H1 (cell line): ENCODE measurements around the gene DACT3. TPM values are rescaled to one million over a fixed set of nuclear protein-coding genes. Genes with fewer than 3 reads are reported as not detected.

Source experiments
- CTCF ChIA-PET: fragments of 300-600 bp; sonication (Branson Sonifier 250); formaldehyde crosslinking; loops from one replicate; lab custom pipeline; 2021; ENCODE audit not compliant: partially characterized antibody; lab: Charles Lee
- POLR2A ChIA-PET: fragments of 300-600 bp; sonication (Branson Sonifier 250); formaldehyde crosslinking; loops from one replicate; lab custom pipeline; 2021; ENCODE audit warnings: inconsistent platforms; ENCODE audit not compliant: partially characterized antibody; lab: Charles Lee
- DNase-seq, 2 experiments: peaks; one replicate each; pipeline versions ENCODE4 v3.0.0 to v3.0.0-alpha.2; 2010 to 2022; ENCODE audit warnings: low spot score in 2 of 2, low read depth in 1 of 2, mixed read lengths in 1 of 2
- FAIRE-seq: peaks from 2 replicates; lab custom pipeline; 2011; peaks lifted over from hg19 to GRCh38; lab: Jason Lieb, UNC
- H2AFZ ChIP-seq: 2 replicates; pipeline ENCODE4 v1.8.1; 2012; ENCODE audit warnings: low read length, inconsistent platforms
- H2AK5ac ChIP-seq: 2 replicates; pipeline ENCODE4 v1.6.1; 2013; ENCODE audit warnings: low read depth, low read length
- H2BK120ac ChIP-seq: replicated peaks from 2 replicates; pipeline ENCODE3; 2013; ENCODE audit warnings: low read depth, low read length, inconsistent platforms
- H2BK12ac ChIP-seq: 2 replicates; pipeline ENCODE4 v1.6.1; 2013; ENCODE audit warnings: low read depth, low read length
- H2BK15ac ChIP-seq: 2 replicates; pipeline ENCODE4 v1.6.1; 2013; ENCODE audit warnings: low read length
- H2BK20ac ChIP-seq: 2 replicates; pipeline ENCODE4 v1.6.1; 2013; ENCODE audit warnings: low read length
- H2BK5ac ChIP-seq: 2 replicates; pipeline ENCODE4 v1.6.1; 2013; ENCODE audit warnings: low read depth, low read length
- H3K14ac ChIP-seq: 2 replicates; pipeline ENCODE4 v1.6.1; 2013; ENCODE audit warnings: inconsistent platforms; ENCODE audit not compliant: insufficient read length
- H3K18ac ChIP-seq: 2 replicates; pipeline ENCODE4 v1.6.1; 2013; ENCODE audit warnings: low read length; ENCODE audit errors: extremely low read depth
- H3K23ac ChIP-seq: 2 replicates; pipeline ENCODE4 v1.6.1; 2013; ENCODE audit warnings: inconsistent platforms; ENCODE audit not compliant: insufficient read length
- H3K23me2 ChIP-seq: 2 replicates; pipeline ENCODE4 v1.6.1; 2013; ENCODE audit warnings: low read depth, low read length
- H3K27ac ChIP-seq: 2 replicates; pipeline ENCODE4 v1.6.1; 2011; ENCODE audit warnings: low read depth, low read length, inconsistent platforms
- H3K27me3 ChIP-seq, 4 experiments: replicated peaks in 1 of 4; 1 replicate in 1 of 4; 2 replicates in 3 of 4; pipeline versions ENCODE4 v1.6.1 to v1.8.1; 2011 to 2013; ENCODE audit warnings: low read length in 3 of 4, mild to moderate bottlenecking in 3 of 4, inconsistent platforms in 2 of 4, mixed read lengths in 2 of 4, moderate library complexity in 1 of 4; ENCODE audit not compliant: control insufficient read depth in 3 of 4, insufficient read depth in 3 of 4; ENCODE audit errors: extremely low read depth in 1 of 4
- H3K36me3 ChIP-seq, 4 experiments: 2 replicates each; pipeline versions ENCODE4 v1.6.1 to v1.8.1; 2011 to 2013; ENCODE audit warnings: mild to moderate bottlenecking in 4 of 4, low read length in 3 of 4, moderate library complexity in 2 of 4, control low read depth in 1 of 4, inconsistent platforms in 1 of 4; ENCODE audit not compliant: insufficient read depth in 4 of 4, control insufficient read depth in 2 of 4
- H3K4ac ChIP-seq: replicated peaks from 2 replicates; pipeline ENCODE3; 2013; ENCODE audit warnings: low read length, low read depth, mixed read lengths, inconsistent platforms; ENCODE audit not compliant: insufficient read length
- H3K4me1 ChIP-seq, 4 experiments: replicated peaks in 1 of 4; 1 replicate in 1 of 4; 2 replicates in 3 of 4; pipeline versions ENCODE4 v1.6.1 to v1.8.1; 2011 to 2013; ENCODE audit warnings: low read length in 3 of 4, inconsistent platforms in 2 of 4, mixed read lengths in 1 of 4; ENCODE audit not compliant: insufficient read depth in 4 of 4, control insufficient read depth in 3 of 4
- H3K4me2 ChIP-seq, 2 experiments: 2 replicates each; pipeline versions ENCODE4 v1.6.1 to v1.8.1; 2011 to 2013; ENCODE audit warnings: low read depth in 2 of 2, low read length in 2 of 2, control low read depth in 1 of 2, inconsistent platforms in 1 of 2, mild to moderate bottlenecking in 1 of 2; ENCODE audit not compliant: insufficient read depth in 1 of 2
- H3K4me3 ChIP-seq, 4 experiments: fragments of 200-600, 300-600 bp in 1 of 4; sonication (generic), shearing (Covaris generic), sonication (Bioruptor Twin) in 1 of 4; 2 replicates each; pipeline versions ENCODE4 v1.5.1 to v1.8.1; 2011 to 2016; ENCODE audit warnings: low read length in 4 of 4, low read depth in 3 of 4, control low read depth in 2 of 4, inconsistent platforms in 2 of 4, mild to moderate bottlenecking in 2 of 4, mixed read lengths in 1 of 4, moderate library complexity in 1 of 4; ENCODE audit not compliant: insufficient read depth in 2 of 4; ENCODE audit errors: extremely low read depth in 1 of 4
- H3K56ac ChIP-seq: replicated peaks from 2 replicates; pipeline ENCODE3; 2013; ENCODE audit warnings: low read depth, mild to moderate bottlenecking, mixed read lengths, low read length, inconsistent platforms; ENCODE audit not compliant: insufficient read length
- H3K79me1 ChIP-seq: 2 replicates; pipeline ENCODE4 v1.6.1; 2013; ENCODE audit warnings: low read depth, low read length, control low read depth
- H3K79me2 ChIP-seq, 2 experiments: 2 replicates each; pipeline versions ENCODE4 v1.6.1 to v1.8.1; 2012 to 2013; ENCODE audit warnings: low read length in 2 of 2, mild to moderate bottlenecking in 2 of 2, inconsistent platforms in 1 of 2; ENCODE audit not compliant: insufficient read depth in 2 of 2, control insufficient read depth in 1 of 2
- H3K9ac ChIP-seq, 4 experiments: replicated peaks in 1 of 4; 1 replicate in 1 of 4; 2 replicates in 3 of 4; pipeline versions ENCODE4 v1.6.1 to v1.8.1; 2011 to 2013; ENCODE audit warnings: low read depth in 3 of 4, low read length in 3 of 4, control low read depth in 2 of 4, mild to moderate bottlenecking in 2 of 4, moderate library complexity in 2 of 4, inconsistent platforms in 1 of 4; ENCODE audit errors: extremely low read depth in 1 of 4
- H3K9me3 ChIP-seq, 2 experiments: 2 replicates each; pipeline versions ENCODE4 v1.6.1 to v1.8.1; 2012 to 2013; ENCODE audit warnings: mild to moderate bottlenecking in 2 of 2, moderate library complexity in 2 of 2, control low read depth in 1 of 2, inconsistent platforms in 1 of 2, low read depth in 1 of 2, low read length in 1 of 2, mixed read lengths in 1 of 2; ENCODE audit not compliant: insufficient read depth in 2 of 2
- H4K20me1 ChIP-seq, 2 experiments: replicated peaks in 1 of 2; 2 replicates each; pipeline versions ENCODE3 to v1.8.1; 2011 to 2013; ENCODE audit warnings: inconsistent platforms in 2 of 2, low read length in 2 of 2, mild to moderate bottlenecking in 1 of 2; ENCODE audit not compliant: insufficient read depth in 2 of 2, control insufficient read depth in 1 of 2
- H4K5ac ChIP-seq: 2 replicates; pipeline ENCODE4 v1.6.1; 2013; ENCODE audit warnings: low read length, low read depth, mixed read lengths, inconsistent platforms; ENCODE audit not compliant: insufficient read length
- H4K8ac ChIP-seq: 2 replicates; pipeline ENCODE4 v1.8.0; 2013; ENCODE audit warnings: mild to moderate bottlenecking, moderate library complexity, low read length, inconsistent platforms; ENCODE audit not compliant: insufficient read depth; ENCODE audit errors: extremely low read depth
- H4K91ac ChIP-seq: replicated peaks from 2 replicates; pipeline ENCODE3; 2013; ENCODE audit warnings: low read length, mixed read lengths, inconsistent platforms; ENCODE audit not compliant: insufficient read length
- ASH2L ChIP-seq: fragments of 200-600, 300-600 bp; sonication (generic); IDR thresholded peaks from one replicate; pipeline ENCODE4 v1.7.1; 2017; ENCODE audit warnings: low read length
- BCL11A ChIP-seq, 2 experiments: IDR thresholded peaks; one replicate each; pipeline ENCODE4 v1.6.1; 2011; ENCODE audit warnings: low read depth in 2 of 2, low read length in 2 of 2, mild to moderate bottlenecking in 2 of 2
- GTF2F1 ChIP-seq: IDR thresholded peaks from 2 replicates; pipeline ENCODE4 v1.6.1; 2012; ENCODE audit warnings: low read depth, low read length, improper control_type of control experiment, borderline replicate concordance
- HDAC6 ChIP-seq: IDR thresholded peaks from one replicate; pipeline ENCODE4 v1.7.1; 2012; ENCODE audit warnings: low read depth, mild to moderate bottlenecking, inconsistent platforms, low read length, moderate library complexity
- NRF1 ChIP-seq: IDR thresholded peaks from 2 replicates; pipeline ENCODE4 v1.6.1; 2011; ENCODE audit warnings: mild to moderate bottlenecking, low read depth, low read length, improper control_type of control experiment
- PHF8 ChIP-seq: fragments of 200-600 bp; sonication (generic); conservative IDR thresholded peaks from 2 replicates; pipeline ENCODE4 v1.7.1; 2012; ENCODE audit warnings: low read depth, mild to moderate bottlenecking, inconsistent platforms, low read length, moderate library complexity
- POLR2AphosphoS5 ChIP-seq: IDR thresholded peaks from 2 replicates; pipeline ENCODE4 v1.6.1; 2011; ENCODE audit warnings: low read depth, low read length
- TAF1 ChIP-seq: IDR thresholded peaks from 2 replicates; pipeline ENCODE4 v1.6.1; 2011; ENCODE audit warnings: mild to moderate bottlenecking, low read depth, low read length
- WGBS, 2 experiments: shearing (Covaris generic) in 1 of 2; methylation state at CpG; one replicate each; pipeline versions ENCODE4 v1.1.6 to v1.1.7; 2013 to 2015; ENCODE audit warnings: low lambda C conversion rate in 2 of 2, mixed read lengths in 2 of 2, inconsistent platforms in 1 of 2, low coverage in 1 of 2, missing lambda C conversion rate in 1 of 2; ENCODE audit not compliant: insufficient replicate concordance in 2 of 2, insufficient coverage in 1 of 2, insufficient read length in 1 of 2; ENCODE audit errors: extremely low coverage in 1 of 2, missing lambda C conversion rate in 1 of 2; 5-methylcytosine and 5-hydroxymethylcytosine counted together
- polyA plus RNA-seq, 7 experiments: library from polyadenylated mRNA; depleted of rRNA in 3 of 7; stranded (reverse) in 5 of 7; unstranded in 2 of 7; fragments of >200 nt in 5 of 7; fragments of 200-250 nt in 2 of 7; gene quantifications; 1 replicate in 5 of 7; 2 replicates in 1 of 7; 4 replicates in 1 of 7; pipeline versions ENCODE4 v1.2.1 to v1.2.3, GENCODE V29; 2011 to 2013; ENCODE audit warnings: missing spikeins in 2 of 7, mixed read lengths in 2 of 7
- total RNA-seq: library from RNA; stranded (reverse); fragmentation: NEBNext Ultra II Directional; extraction: Animal tissue kit (Norgen Biotek cat#: 25700); gene quantifications from 2 replicates; pipeline ENCODE4 v1.2.1, GENCODE V29; 2021
- TF ChIP-seq, protein P1 (sequence below): IDR thresholded peaks from 2 replicates; pipeline ENCODE4 v1.6.1; 2012; ENCODE audit warnings: inconsistent platforms
- TF ChIP-seq, protein P2 (sequence below): IDR thresholded peaks from 2 replicates; pipeline ENCODE4 v1.6.1; 2011; ENCODE audit warnings: low read length, improper control_type of control experiment

DACT3 gene
- total and polyA plus RNA-seq, 2 of the 8 experiments (the other 6 are each of a cell fraction or from before 2014, with no cell fraction given): 1.8 to 2.0 TPM

DNA sequence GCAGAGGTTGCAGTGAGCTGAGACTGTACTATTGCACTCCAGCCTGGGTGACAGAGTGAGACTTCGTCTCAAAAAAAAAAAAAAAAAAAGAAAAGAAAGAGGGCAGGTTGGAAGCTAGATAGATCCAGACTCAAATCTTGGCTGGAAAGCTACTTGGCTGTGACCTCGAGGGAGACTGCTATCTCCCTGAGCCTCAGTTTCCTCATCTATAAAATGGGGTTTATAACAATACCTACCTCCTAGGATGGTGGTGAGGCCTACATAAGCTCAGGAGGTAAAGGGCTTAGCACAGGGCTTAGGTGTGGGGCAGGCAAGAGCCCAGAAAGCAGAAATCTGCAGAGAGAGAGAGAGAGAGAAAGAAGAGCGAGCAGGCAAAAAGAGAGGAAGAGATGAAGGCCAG, 24.2 kb upstream of the DACT3 start:
- no peak overlapping the region for H2BK5ac ChIP-seq
- TF ChIP-seq HDAC6 (no peak), ASH2L (no peak), TAF1 (no peak), POLR2AphosphoS5 (no peak), NRF1 (no peak), PHF8 (no peak), BCL11A (IDR thresholded peaks at IDR 0.05; ENCODE audit: low read depth in 2 of 2, low read length in 2 of 2) (no peak), GTF2F1 (no peak)
- TF ChIP-seq, protein P1, sequence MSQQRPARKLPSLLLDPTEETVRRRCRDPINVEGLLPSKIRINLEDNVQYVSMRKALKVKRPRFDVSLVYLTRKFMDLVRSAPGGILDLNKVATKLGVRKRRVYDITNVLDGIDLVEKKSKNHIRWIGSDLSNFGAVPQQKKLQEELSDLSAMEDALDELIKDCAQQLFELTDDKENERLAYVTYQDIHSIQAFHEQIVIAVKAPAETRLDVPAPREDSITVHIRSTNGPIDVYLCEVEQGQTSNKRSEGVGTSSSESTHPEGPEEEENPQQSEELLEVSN: no peak
- TF ChIP-seq, protein P2, sequence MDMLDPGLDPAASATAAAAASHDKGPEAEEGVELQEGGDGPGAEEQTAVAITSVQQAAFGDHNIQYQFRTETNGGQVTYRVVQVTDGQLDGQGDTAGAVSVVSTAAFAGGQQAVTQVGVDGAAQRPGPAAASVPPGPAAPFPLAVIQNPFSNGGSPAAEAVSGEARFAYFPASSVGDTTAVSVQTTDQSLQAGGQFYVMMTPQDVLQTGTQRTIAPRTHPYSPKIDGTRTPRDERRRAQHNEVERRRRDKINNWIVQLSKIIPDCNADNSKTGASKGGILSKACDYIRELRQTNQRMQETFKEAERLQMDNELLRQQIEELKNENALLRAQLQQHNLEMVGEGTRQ: no peak
- no peak overlapping the region for H3K4me3 ChIP-seq
- H2BK120ac ChIP-seq: no peak overlapping the region
- H3K9ac ChIP-seq: no peak overlapping the region
- H3K36me3 ChIP-seq: peaks cover 13 to 58% (median 37%) of the 10 kb centered on the region in 4 experiments
- H3K4me2 ChIP-seq: no peak overlapping the region
- H2BK15ac ChIP-seq: no peak overlapping the region
- POLR2A ChIA-PET: no interaction called here
- H3K27me3 ChIP-seq: no peaks in the 10 kb centered on the region
- no peak overlapping the region for H2BK12ac ChIP-seq
- no peak for FAIRE-seq
- no peak for DNase-seq
- no peak overlapping the region for H2AK5ac ChIP-seq
- H4K5ac ChIP-seq: no peak overlapping the region
- H3K27ac ChIP-seq: no peak overlapping the region
- H3K4me1 ChIP-seq: no peaks in the 10 kb centered on the region
- no peaks in the 10 kb centered on the region for H3K9me3 ChIP-seq
- H3K79me2 ChIP-seq: no peaks in the 10 kb centered on the region
- no peaks in the 10 kb centered on the region for H3K79me1 ChIP-seq
- H3K23me2 ChIP-seq: no peaks in the 10 kb centered on the region
- no peak overlapping the region for H2AFZ ChIP-seq
- H3K14ac ChIP-seq: no peak overlapping the region
- H3K23ac ChIP-seq: no peak overlapping the region
- H3K18ac ChIP-seq: no peak overlapping the region
- no peaks in the 10 kb centered on the region for H4K20me1 ChIP-seq
- H3K56ac ChIP-seq: no peak overlapping the region
- no peak overlapping the region for H2BK20ac ChIP-seq
- H4K8ac ChIP-seq: no peak overlapping the region
- 94% methylated on average over 2 of the region's 3 CpGs; no CpG with 5 or more reads in 1 of the 2 experiments for WGBS, 2 experiments
- CTCF ChIA-PET: interaction anchor here (0.9 to 1.7 kb wide), 6 partner anchors 11 to 71 kb away, joined by 3 to 5 read pairs (median 4); no protein-coding TSS in a partner anchor
- no peak overlapping the region for H3K4ac ChIP-seq
- no peak overlapping the region for H4K91ac ChIP-seq
